Measurements from ENCODE around the gene ISL1.

DNA sequence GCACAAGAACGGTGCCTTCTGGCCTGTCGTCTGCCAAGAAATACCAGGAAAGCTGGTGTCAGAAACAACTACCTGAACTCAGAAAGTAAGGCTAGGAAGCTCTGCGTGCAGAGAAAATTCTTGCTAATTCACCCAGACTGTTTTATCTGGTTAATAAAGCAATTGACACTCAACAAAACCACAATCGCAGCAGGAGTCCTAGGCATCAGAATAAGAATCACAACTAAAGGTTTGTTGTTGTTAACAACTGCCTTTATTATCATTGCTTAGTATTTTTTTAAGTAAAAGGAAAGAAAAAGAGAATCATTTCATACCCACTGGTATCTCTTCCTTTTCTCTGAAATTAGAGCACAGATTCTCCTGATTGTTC is 3.9 kb upstream of the ISL1 start:
- TF ChIP-seq POLR2AphosphoS5 (IDR thresholded peaks at IDR 0.05; ENCODE audit: low read depth, low read length) (no peak), FOXP2 (optimal IDR thresholded peaks at IDR 0.05; ENCODE audit: borderline replicate concordance, extremely low read depth, extremely low read length, insufficient read depth) (no peak)
